ENCODE results near the gene ZFYVE9. TPM values are rescaled to one million over a fixed set of nuclear protein-coding genes. Genes with fewer than 3 reads are reported as not detected.

Gene ZFYVE9
- total RNA-seq: 13.5 and 16.3 TPM in 2 replicates

DNA sequence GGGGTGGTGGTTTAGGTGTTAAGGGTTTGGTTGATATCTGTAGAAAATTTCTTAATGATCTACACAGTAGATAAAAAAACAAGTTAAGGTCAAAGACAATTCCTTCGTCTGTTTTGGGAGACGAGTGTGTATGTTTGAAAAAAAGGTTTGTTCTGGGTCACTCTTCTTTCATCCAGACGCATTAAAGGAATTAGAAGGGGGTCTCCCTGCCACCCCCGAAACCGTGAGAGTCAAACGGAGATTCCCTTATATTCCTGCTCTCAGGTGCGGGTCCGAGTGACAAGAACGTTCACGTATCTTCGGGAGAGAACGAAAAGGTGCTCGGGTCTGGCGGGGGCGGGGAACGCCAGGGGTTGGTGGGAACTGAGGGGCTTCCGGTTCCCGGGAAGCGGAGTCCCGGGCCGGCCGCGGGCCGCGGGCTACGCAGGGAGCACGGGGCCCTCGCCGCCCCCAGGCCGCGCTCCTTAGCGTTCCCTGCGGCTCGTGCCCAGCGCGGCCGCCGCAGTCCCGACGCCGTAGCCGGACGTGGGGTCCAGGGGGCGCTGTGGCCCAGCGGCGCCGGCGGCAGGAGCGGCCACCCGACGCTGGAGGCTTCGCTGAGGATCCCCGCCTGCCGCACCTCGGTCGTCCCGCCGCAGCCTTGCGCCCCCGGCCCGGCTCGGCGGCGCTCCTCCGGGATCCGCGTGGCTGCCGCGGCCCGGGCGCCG lies at the start of gene ZFYVE9:
Gene ZFYVE9, plus strand, starts transcription at position 577 of the 707 bp plus-strand sequence. CDS start 91,118 bp downstream, outside the sequence.

DNA sequence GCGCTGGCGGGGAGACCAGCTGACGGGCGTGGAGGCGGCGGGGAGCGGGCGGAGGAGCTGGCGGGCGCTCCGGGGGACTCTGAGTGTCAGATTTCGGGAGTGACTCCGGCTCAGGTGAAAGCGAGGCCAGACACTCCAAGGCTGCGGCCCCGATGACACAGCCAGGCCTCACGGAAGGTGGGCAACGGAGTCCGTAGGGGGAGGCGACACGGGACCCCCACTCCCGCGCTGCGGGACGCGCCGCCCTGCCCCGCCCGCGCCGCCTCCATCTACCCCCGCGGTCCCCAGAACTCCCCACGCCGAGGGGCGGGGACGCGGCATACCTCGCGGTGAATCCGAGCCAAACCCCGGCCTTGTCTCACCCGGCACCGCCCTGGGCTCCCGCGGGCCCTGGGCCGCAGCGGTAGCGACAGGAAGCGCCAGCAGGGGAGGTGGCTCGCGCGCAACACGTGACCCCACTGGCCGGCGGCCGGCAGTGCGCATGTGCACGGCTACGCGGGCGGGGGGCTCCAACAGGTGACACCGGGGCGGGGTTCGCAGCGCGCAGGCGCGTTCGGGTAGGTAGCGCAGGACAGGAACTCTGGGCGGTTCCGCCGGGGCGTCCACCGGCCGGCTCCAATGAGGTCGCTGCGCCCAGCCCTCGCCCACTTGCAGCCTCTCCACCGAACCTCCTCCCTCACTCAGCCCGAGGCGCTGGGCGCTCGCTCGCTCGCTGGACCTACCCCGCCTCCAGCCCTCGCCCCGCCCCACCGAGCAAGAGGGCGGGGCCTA lies 224.0 kb downstream of the ZFYVE9 start, which contains the start of gene CC2D1B:
Gene CC2D1B, minus strand, starts transcription at position 460 of the 771 bp plus-strand sequence. CDS start 1,585 bp downstream, outside the sequence.

Other genes with a start within 250 kb of the ZFYVE9 start
- 1.7 and 2.1 TPM in 2 replicates for gene RAB3B, start 151.4 kb upstream of the ZFYVE9 start, total RNA-seq
- gene KTI12, start 108.3 kb upstream of the ZFYVE9 start, total RNA-seq: 17.2 and 17.3 TPM in 2 replicates
- gene TXNDC12, start 86.9 kb upstream of the ZFYVE9 start, total RNA-seq: 42.6 and 51.4 TPM in 2 replicates
- gene BTF3L4, start 85.8 kb upstream of the ZFYVE9 start, total RNA-seq: 34.8 and 39.2 TPM in 2 replicates
- 26.0 and 28.6 TPM in 2 replicates for gene CC2D1B, start 224.1 kb downstream of the ZFYVE9 start, total RNA-seq

All from mammary microvascular endothelial cell (primary cell).